Right cardiac atrium (tissue), 5 donors: ENCODE measurements around the gene NHSL1. TPM values are rescaled to one million over a fixed set of nuclear protein-coding genes. Genes with fewer than 3 reads are reported as not detected.

ENCODE experiments used
- ATAC-seq, 2 donors: fragments of 200-7000 bp; cut with Tn5 transposase; one replicate each; pipeline versions ENCODE4 v1.8.0 to v1.9.1; 2020; ENCODE audit warnings: moderate library complexity in 2 of 2, mild to moderate bottlenecking in 1 of 2
- DNase-seq, 3 donors: peaks; one replicate each; pipeline ENCODE4 v3.0.0-alpha.2; 2020
- H3K27ac ChIP-seq: one replicate; pipeline ENCODE4 v1.5.1; 2013; ENCODE audit warnings: mild to moderate bottlenecking, low read length, control low read depth, moderate library complexity
- H3K27me3 ChIP-seq: one replicate; pipeline ENCODE4 v1.6.1; 2013; ENCODE audit not compliant: control insufficient read depth, insufficient read depth
- H3K4me1 ChIP-seq: one replicate; pipeline ENCODE4 v1.6.1; 2013; ENCODE audit warnings: low read length; ENCODE audit not compliant: control insufficient read depth, insufficient read depth
- H3K4me3 ChIP-seq: one replicate; pipeline ENCODE4 v1.5.1; 2013; ENCODE audit warnings: low read length, control low read depth
- H3K9me3 ChIP-seq: one replicate; pipeline ENCODE4 v1.6.1; 2013; ENCODE audit warnings: low read length; ENCODE audit not compliant: control insufficient read depth
- WGBS: extraction: QIAGEN DNeasy Blood & Tissue Kit; methylation state at CpG from one replicate; pipeline ENCODE4 v1.1.7; 2013; 5-methylcytosine and 5-hydroxymethylcytosine counted together
- intact Hi-C, 4 donors: fragments of 100-400 bp; cut with DNase I; formaldehyde crosslinking; loops; one replicate each; pipeline versions ENCODE4 v1.11.0 to v1.14.0; 2022 to 2023
- polyA plus RNA-seq: library from polyadenylated mRNA; stranded (reverse); fragments of 200-250 nt; gene quantifications from one replicate; pipeline ENCODE4 v1.2.3, GENCODE V29; 2013
- total RNA-seq, 4 donors: library from RNA; stranded (reverse); fragmentation: NEBNext Ultra II Directional; extraction: Animal tissue kit (Norgen Biotek cat#: 25700); gene quantifications; one replicate each; pipeline ENCODE4 v1.2.1, GENCODE V29; 2021
- donor health status: healthy with polysubstance abuse.
- donor health status: DM: no; HTN: yes; CAD: no.
- donor health status: DM: no; HTN: no; CAD: no.
- donor health status: DM: no; HTN: yes; CAD: no; lungs with severe emphysema.
- donor health status: DM: yes; HTN: yes; CAD: no.

Gene NHSL1
- total and polyA plus RNA-seq, 5 donors, result 10.5 to 46.5 (median 35.9) TPM

DNA sequence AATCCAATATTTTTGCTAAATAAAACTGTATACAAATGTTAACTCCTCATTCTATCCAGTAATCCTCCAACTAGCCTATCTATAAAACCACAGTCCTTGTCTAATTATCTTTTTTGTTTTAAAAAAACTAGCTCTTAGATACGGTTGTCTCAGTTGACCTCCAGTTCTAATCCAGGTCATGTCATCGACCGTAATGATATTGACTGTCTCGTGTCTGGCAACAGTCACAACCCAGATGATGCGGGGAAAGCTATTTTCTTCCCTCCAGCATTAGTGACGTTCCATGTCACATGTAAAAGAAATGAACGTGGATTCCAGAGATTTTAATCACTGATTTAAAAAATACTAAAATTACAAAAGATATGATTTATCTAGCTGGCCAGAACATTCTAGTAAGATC lies 59.7 kb downstream of the NHSL1 start:
- ATAC-seq (no peak), DNase-seq (no peak)
- H3K27me3 ChIP-seq, result no peaks in the 10 kb centered on the region
- H3K4me1 ChIP-seq, result peaks cover 2% of the 10 kb centered on the region
- no peak overlapping the region for H3K4me3 ChIP-seq
- H3K27ac ChIP-seq, result no peak overlapping the region
- intact Hi-C loops, result no loop called here
- WGBS, result 54% methylated on average over 7 of the region's 7 CpGs
- H3K9me3 ChIP-seq, result no peaks in the 10 kb centered on the region

DNA sequence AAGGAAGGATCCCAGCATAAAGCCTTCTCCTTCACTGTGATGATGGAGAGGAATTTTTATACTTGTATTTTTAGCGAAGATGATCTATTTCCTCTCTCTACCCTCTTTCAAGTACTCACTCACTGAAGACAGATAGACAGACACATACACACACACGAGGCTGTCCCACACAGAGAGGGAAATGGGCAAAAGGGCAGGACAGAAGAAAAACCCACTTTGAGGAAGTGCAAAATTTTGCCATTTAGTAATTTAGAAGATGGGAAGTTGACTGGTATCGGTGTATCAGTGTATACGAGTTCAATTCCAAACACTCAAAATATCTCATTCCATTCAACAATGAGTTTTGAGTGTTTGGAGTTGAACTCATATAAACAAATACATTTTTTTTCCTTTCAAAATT lies 64.4 kb downstream of the NHSL1 start:
- no peaks in the 10 kb centered on the region for H3K4me1 ChIP-seq
- no peaks in the 10 kb centered on the region for H3K9me3 ChIP-seq
- intact Hi-C loops, result loop anchor here in 2 of 4 donors (5.0 kb wide), 2 partner anchors 72 to 77 kb away; no protein-coding TSS in a partner anchor
- H3K27me3 ChIP-seq, result no peaks in the 10 kb centered on the region
- ATAC-seq (no peak), DNase-seq (no peak)
- no peak overlapping the region for H3K4me3 ChIP-seq
- H3K27ac ChIP-seq, result no peak overlapping the region
- WGBS, result 57% methylated on average over 4 of the region's 4 CpGs

DNA sequence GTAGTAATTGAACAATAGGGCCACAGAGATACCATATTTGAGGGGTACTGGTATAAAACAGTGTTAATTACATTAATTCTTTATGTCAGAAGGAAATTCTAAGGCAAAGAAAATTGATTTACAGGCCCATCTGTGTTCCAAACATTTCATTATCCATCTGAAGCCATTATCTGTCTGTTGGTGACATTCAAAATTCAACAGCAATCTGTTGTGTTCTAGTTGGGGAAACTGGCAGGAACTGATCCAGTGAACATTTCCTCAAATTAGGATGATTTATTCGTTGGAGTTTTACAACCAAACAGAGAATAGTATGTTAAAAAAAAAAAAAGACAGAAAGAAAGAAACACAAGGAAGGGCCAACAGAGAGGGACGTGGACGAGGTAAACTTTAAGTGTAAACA lies 65.2 kb downstream of the NHSL1 start:
- Histone ChIP-seq H3K4me1 (no peaks in the 10 kb centered on the region), H3K27ac (no peak overlapping the region), H3K27me3 (no peaks in the 10 kb centered on the region), H3K4me3 (no peak overlapping the region), H3K9me3 (no peaks in the 10 kb centered on the region)
- intact Hi-C loops, result loop anchor here in 2 of 4 donors (5.0 kb wide), 2 partner anchors 73 to 78 kb away; no protein-coding TSS in a partner anchor
- no peak for ATAC-seq
- DNase-seq, result no peak
- 67% methylated on average over 3 of the region's 3 CpGs for WGBS

DNA sequence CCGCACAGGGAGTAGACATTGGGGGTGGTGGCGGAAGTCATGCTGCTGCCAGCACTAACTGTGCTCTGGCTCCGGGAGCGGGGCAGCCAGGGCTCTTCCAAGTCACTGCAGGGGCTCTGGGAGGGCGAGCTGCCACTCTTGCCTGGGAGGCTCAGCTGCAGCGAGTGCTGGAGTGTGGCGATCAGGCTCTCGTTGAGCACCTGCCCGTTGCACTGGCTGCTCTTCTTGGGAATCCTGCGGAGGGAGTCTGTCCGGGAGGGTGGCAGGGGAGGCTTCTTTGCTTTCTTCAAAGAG lies 67.3 kb downstream of the NHSL1 start:
- Histone ChIP-seq H3K9me3 (no peaks in the 10 kb centered on the region), H3K27ac (no peak overlapping the region), H3K4me3 (no peak overlapping the region), H3K4me1 (no peaks in the 10 kb centered on the region), H3K27me3 (no peaks in the 10 kb centered on the region)
- 92% methylated on average over 11 of the region's 11 CpGs for WGBS
- ATAC-seq (no peak), DNase-seq (peak in 1 of 3 donors; percentile 54)
- intact Hi-C loops, result loop anchor here in 2 of 4 donors (5.0 kb wide), 2 partner anchors 75 to 80 kb away; no protein-coding TSS in a partner anchor

DNA sequence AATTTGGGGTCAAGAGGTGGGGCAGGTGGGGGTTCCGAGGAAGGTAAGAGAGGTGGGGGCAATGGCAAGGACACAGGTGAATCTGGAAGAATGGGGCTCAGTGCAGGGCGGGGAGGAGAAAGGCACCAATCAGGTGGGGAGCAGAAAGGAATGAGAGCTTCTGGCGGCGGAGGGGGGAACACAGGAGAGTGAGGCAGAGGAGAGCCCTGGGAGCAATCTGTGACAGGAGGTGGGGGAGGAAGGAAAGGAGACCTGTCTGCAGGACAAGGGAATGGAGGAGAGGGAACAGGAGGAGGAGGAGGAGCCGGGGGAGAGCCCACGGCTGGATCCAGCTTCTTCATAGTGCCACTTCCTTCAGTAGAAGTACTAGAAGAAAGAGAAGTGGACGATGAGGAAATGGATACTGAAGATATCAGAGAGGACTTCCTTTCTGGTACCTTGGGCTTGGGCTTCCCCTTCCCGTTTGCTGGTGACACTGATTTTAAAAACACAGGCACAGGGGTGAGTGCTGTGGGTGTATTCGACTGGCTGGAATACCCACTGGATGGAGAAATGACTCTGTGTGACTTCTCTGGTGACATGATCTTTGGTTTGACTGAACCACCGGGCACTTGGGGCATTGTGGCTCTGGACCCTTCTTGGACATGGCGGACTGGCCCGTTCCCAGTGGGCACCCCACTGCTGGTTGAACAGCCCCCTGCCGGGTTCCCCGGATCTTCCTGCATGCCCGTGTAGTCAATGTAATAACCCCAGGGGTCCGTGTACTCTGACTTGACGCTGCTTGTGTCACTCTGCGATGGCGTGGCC lies 67.8 kb downstream of the NHSL1 start:
- peak in 1 of 2 donors; percentile 3 for ATAC-seq
- H3K27me3 ChIP-seq, result no peaks in the 10 kb centered on the region
- peak overlapping the region; percentile 41 for H3K27ac ChIP-seq
- DNase-seq, result no peak
- WGBS, result 75% methylated on average over 19 of the region's 19 CpGs
- H3K9me3 ChIP-seq, result no peaks in the 10 kb centered on the region
- no peaks in the 10 kb centered on the region for H3K4me1 ChIP-seq
- intact Hi-C loops, result loop anchor here in 2 of 4 donors (5.0 kb wide), 2 partner anchors 76 to 81 kb away; no protein-coding TSS in a partner anchor
- no peak overlapping the region for H3K4me3 ChIP-seq

DNA sequence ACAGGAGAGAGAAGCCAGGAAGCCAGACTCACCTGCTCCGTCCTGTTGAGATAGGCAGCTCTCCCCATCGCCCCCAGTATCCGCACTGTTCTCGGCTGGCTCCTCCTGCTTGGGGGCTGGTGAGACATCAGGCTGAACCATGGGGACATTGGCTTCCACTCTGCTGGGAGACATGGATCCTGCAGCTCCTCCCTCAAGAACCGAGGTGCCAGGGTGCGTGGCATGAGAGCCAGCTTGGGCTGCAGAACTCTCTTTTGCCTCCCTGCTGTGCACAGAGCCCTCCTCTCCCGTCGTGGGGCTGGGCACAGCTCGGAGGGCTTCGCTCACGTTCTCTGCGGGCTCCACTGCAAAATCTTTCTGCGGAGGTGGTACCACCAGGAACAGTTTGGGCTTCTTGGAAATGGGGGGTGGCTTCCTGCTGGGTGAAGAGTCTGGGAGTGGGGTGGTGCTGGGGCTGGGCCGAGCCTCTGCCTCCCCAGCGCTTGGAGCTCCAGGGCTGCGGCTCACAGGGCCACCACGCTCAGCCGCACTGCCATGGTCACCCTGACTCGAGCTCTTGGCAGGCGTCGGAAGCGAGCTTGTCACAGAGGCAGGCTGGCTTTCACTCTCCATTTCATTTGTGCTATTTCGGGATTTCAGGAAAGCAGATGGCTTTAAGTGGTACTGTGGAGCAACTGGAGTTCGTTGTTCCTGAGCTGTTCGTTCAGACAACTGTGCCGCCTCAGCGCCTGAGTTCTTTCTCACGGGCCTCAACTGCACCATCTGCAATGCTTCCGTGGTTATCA lies 68.7 kb downstream of the NHSL1 start:
- Histone ChIP-seq H3K9me3 (no peaks in the 10 kb centered on the region), H3K4me1 (no peaks in the 10 kb centered on the region), H3K4me3 (no peak overlapping the region), H3K27ac (peak overlapping the region; percentile 41), H3K27me3 (no peaks in the 10 kb centered on the region)
- DNase-seq (peak; percentile 27 to 74 (median 71)), ATAC-seq (peak; percentile 68 to 75)
- intact Hi-C loops, result loop anchor here in 2 of 4 donors (5.0 kb wide), 2 partner anchors 77 to 82 kb away; no protein-coding TSS in a partner anchor
- WGBS, result 72% methylated on average over 29 of the region's 29 CpGs

DNA sequence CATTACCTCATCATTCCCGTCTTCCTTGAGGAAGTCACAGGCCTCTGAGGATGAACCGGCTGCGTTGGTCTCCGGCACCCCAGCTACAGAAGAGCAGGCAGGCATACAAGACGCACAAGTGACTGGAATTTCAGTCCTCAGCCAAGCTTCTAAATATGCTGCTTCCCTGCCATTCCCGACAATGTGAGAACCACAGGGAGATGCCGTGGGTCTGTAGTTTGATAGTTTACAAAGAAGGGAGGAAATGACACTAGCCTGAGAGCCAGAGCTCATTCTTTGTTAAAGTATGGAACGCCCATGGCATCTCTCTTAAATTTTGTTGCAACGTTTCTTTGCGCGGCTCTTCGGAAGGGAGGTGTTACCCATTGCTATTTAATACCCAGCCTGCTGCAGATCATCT lies 69.5 kb downstream of the NHSL1 start:
- Histone ChIP-seq H3K27me3 (no peaks in the 10 kb centered on the region), H3K27ac (peak overlapping the region; percentile 69), H3K4me3 (no peak overlapping the region), H3K9me3 (no peaks in the 10 kb centered on the region), H3K4me1 (no peaks in the 10 kb centered on the region)
- 43% methylated on average over 12 of the region's 12 CpGs for WGBS
- intact Hi-C loops, result loop anchor here (2.0 to 10.0 kb wide), 7 partner anchors 78 to 338 kb away; no protein-coding TSS in a partner anchor
- ATAC-seq (peak in 1 of 2 donors; percentile 21), DNase-seq (no peak)

DNA sequence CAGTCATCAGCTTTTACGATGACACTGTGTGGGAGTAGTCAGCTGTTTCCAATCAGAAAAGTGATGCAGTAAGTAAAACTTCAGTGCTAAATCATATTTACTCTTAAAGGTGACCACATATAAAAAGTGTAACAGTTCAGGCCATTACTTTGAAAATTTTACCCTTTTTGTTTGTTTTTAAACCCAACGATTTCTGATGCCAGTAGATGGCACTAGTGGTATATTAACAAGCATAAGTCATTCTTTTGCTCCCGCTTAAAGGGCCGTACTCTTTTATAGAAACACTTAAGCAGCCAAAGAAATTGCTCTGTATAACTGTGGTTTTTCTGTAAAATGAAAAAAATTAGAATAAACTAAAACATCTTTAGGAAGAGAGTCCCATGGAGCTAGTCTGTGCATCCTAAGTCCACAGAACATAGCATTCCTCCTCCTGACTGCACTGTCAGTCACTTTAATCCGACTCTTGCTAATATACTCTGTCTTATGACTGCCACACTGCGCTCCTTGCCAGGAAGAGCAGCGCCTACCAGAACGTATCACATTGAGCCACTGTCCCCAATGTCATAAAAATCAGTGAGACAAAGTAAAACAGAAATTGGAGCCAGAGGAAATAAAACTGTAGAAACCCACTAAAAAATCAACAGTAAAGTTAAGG lies 70.2 kb downstream of the NHSL1 start:
- Histone ChIP-seq H3K27me3 (no peaks in the 10 kb centered on the region), H3K4me1 (no peaks in the 10 kb centered on the region), H3K9me3 (no peaks in the 10 kb centered on the region), H3K4me3 (no peak overlapping the region), H3K27ac (no peak overlapping the region)
- intact Hi-C loops, result loop anchor here (2.0 to 10.0 kb wide), 6 partner anchors 78 to 338 kb away; no protein-coding TSS in a partner anchor
- ATAC-seq, result peak; percentile 38 to 42
- DNase-seq, result peak in 1 of 3 donors; percentile 51
- WGBS, result 25% methylated on average over 8 of the region's 8 CpGs

DNA sequence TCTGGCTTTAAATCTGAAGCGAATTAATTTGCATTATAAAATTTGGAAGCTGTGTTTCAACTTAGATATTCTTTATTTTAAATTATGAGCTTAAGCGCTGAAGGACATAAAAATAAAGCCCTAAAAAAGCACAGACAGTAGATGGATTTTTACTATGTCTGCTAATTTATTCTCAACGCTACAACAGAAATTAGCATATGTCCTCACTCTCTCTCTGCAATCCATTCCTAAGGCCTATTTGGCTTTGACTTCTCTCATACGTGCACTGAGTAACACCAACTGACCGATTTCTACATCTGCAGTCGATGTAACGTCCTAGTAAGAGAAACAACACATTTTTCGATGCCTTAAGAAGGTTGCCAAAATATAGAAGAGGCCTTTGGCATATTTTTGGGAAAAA lies 71.6 kb downstream of the NHSL1 start:
- no peak for ATAC-seq
- Histone ChIP-seq H3K4me1 (no peaks in the 10 kb centered on the region), H3K27me3 (no peaks in the 10 kb centered on the region), H3K9me3 (no peaks in the 10 kb centered on the region), H3K27ac (no peak overlapping the region), H3K4me3 (no peak overlapping the region)
- WGBS, result 78% methylated on average over 8 of the region's 8 CpGs
- intact Hi-C loops, result loop anchor here (2.0 to 10.0 kb wide), 6 partner anchors 80 to 340 kb away; no protein-coding TSS in a partner anchor
- DNase-seq, result no peak

DNA sequence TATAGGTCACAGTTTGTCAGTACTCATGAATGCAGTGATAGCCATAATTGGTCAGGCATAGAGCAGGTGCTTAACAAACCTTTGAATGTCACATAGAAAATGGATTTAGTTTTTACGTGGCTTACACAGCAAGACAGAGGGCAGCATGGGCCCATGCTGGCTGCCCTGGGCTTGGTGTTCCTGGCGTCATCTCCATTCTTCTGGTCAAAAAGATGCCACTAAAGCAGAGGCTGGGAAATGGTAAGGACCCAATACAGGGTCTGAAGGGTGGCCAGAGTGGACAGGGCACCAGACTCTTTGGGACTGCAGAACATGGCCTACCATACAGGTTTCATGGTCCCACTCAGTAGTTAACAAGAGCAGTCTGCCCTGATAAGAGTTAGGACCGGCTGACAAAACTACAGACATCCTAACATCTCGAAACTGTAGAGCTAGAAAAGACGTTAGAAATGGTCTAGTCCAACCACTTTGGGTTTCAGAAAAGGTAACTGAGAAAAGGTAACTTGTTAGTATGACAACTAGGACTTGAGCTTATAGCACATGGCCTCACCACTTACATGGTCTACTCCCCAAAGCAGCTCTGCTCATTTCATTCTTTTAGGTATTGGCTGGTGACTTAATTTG lies 72.7 kb downstream of the NHSL1 start:
- intact Hi-C loops, result loop anchor here (5.0 to 10.0 kb wide), 5 partner anchors 81 to 341 kb away; no protein-coding TSS in a partner anchor
- no peaks in the 10 kb centered on the region for H3K4me1 ChIP-seq
- WGBS, result 78% methylated on average over 5 of the region's 5 CpGs

More for the DNA sequence above, 72.7 kb downstream of the NHSL1 start:
- H3K27me3 ChIP-seq, result no peaks in the 10 kb centered on the region
- no peak overlapping the region for H3K27ac ChIP-seq
- ATAC-seq (no peak), DNase-seq (no peak)
- no peak overlapping the region for H3K4me3 ChIP-seq
- no peaks in the 10 kb centered on the region for H3K9me3 ChIP-seq
